ENCODE results near the gene SNX9.

Gene SNX9

GRCh38 chr6:157989541-157990289 is 166.7 kb downstream of the SNX9 start (continued):
- TF ChIP-seq ZNF335 (tag by site-specific recombination; conservative IDR thresholded peaks at IDR 0.05) (0 out of 2 replicates have a peak, but pooled peaks have one; percentile 11), ZNF510 (tag by site-specific recombination; IDR thresholded peaks at IDR 0.05; ENCODE audit: insufficient replicate concordance) (no peak), GLIS2 (tag by site-specific recombination; IDR thresholded peaks at IDR 0.05) (peak; percentile 95), ZFHX2 (tag by site-specific recombination; conservative IDR thresholded peaks at IDR 0.05) (peak; percentile 81), ZNF561 (tag by site-specific recombination; IDR thresholded peaks at IDR 0.05; ENCODE audit: borderline replicate concordance) (no peak), IKZF3 (tag by site-specific recombination; IDR thresholded peaks at IDR 0.05) (0 out of 2 replicates have a peak, but pooled peaks have one; percentile 10), REPIN1 (tag by site-specific recombination; IDR thresholded peaks at IDR 0.05; ENCODE audit: low read depth) (no peak), ZNF530 (tag by site-specific recombination; IDR thresholded peaks at IDR 0.05; ENCODE audit: low read depth) (no peak), ZNF629 (tag by site-specific recombination; IDR thresholded peaks at IDR 0.05) (0 out of 2 replicates have a peak, but pooled peaks have one; percentile 10), EGR2 (tag by site-specific recombination; IDR thresholded peaks at IDR 0.05; ENCODE audit: low read depth) (peak; percentile 76), ZNF121 (tag by site-specific recombination; IDR thresholded peaks at IDR 0.05) (peak; percentile 82)

DNA sequence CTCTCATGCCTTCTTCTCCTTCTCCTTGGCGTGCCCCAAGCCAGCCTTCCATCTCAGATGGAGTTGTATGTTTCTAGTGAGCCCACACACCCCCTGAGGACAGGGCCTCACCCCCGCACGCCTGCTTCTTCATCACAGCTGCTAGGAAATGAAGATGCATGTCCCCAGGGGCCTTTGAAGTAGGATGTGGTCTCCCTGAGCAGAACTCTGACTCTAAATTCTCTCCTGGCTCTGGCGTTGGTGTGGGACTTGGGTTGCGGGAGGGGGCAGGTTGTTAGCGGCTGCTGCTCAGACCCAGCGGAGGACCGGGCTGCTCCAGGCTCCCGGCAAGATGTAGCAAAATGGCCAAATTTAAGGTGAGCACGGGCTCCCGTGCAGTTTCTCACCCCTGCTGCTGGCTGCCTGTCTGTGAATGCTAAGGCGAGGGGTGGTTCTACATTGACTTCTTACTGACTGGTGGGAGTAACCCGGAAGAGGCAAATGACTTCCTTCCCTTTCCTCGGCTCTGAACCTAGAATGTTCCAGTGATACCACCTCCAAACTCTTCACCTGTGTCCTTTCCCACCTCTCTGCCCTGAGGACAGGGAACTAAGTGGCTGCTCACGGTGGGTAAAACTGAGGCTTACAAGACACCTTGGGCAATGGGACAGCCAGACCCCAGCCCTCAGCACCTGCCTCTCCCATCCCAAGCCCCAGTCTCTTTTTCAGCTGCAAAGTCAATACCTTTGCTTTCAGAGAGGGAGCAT is 167.4 kb downstream of the SNX9 start:
- TF ChIP-seq ZNF596 (tag by site-specific recombination; IDR thresholded peaks at IDR 0.05) (no peak), ZNF623 (tag by site-specific recombination; IDR thresholded peaks at IDR 0.05) (no peak), ZNF530 (tag by site-specific recombination; IDR thresholded peaks at IDR 0.05; ENCODE audit: low read depth) (no peak), ZNF529 (tag by site-specific recombination; IDR thresholded peaks at IDR 0.05; ENCODE audit: insufficient replicate concordance) (no peak), ZNF302 (tag by site-specific recombination; IDR thresholded peaks at IDR 0.05; ENCODE audit: low read depth) (no peak), ZFHX2 (tag by site-specific recombination; conservative IDR thresholded peaks at IDR 0.05) (peak; percentile 94), ZNF580 (tag by site-specific recombination; IDR thresholded peaks at IDR 0.05) (no peak), EGR2 (tag by site-specific recombination; IDR thresholded peaks at IDR 0.05; ENCODE audit: low read depth) (peak; percentile 95), ZFP41 (tag by site-specific recombination; IDR thresholded peaks at IDR 0.05; ENCODE audit: borderline replicate concordance) (no peak), ZNF19 (tag by site-specific recombination; IDR thresholded peaks at IDR 0.05; ENCODE audit: low read depth) (no peak), MYNN (tag by site-specific recombination; IDR thresholded peaks at IDR 0.05; ENCODE audit: borderline replicate concordance) (no peak)
- TF ChIP-seq, protein P1, sequence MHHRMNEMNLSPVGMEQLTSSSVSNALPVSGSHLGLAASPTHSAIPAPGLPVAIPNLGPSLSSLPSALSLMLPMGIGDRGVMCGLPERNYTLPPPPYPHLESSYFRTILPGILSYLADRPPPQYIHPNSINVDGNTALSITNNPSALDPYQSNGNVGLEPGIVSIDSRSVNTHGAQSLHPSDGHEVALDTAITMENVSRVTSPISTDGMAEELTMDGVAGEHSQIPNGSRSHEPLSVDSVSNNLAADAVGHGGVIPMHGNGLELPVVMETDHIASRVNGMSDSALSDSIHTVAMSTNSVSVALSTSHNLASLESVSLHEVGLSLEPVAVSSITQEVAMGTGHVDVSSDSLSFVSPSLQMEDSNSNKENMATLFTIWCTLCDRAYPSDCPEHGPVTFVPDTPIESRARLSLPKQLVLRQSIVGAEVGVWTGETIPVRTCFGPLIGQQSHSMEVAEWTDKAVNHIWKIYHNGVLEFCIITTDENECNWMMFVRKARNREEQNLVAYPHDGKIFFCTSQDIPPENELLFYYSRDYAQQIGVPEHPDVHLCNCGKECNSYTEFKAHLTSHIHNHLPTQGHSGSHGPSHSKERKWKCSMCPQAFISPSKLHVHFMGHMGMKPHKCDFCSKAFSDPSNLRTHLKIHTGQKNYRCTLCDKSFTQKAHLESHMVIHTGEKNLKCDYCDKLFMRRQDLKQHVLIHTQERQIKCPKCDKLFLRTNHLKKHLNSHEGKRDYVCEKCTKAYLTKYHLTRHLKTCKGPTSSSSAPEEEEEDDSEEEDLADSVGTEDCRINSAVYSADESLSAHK (tag by site-specific recombination; IDR thresholded peaks at IDR 0.05): peak; percentile 94
- H3K4me3 ChIP-seq (ENCODE audit: low read depth, low read length): no peak overlapping the region
- peak overlapping the region; percentile 42; the same call in 1 of the 2 replicates for H3K27ac ChIP-seq (ENCODE audit: extremely low read depth, low read depth, low read length)

More for the DNA sequence above, 167.4 kb downstream of the SNX9 start:
- H3K4me1 ChIP-seq (ENCODE audit: control insufficient read depth, insufficient read depth, low read length): peaks cover 19% of the 10 kb centered on the region
- no peaks in the 10 kb centered on the region for H3K36me3 ChIP-seq (ENCODE audit: control insufficient read depth in 2 of 2, insufficient read depth in 1 of 2, low read length in 2 of 2)
- CTCF ChIA-PET: interaction anchor here (0.6 to 1.9 kb wide), 4 partner anchors 16 to 40 kb away, joined by 3 to 8 read pairs (median 4); no protein-coding TSS in a partner anchor
- H3K9me3 ChIP-seq (ENCODE audit: control insufficient read depth, insufficient read depth, low read depth, low read length): no peaks in the 10 kb centered on the region
- POLR2A ChIA-PET: interaction anchor here (0.7 to 3.1 kb wide), 7 partner anchors 9 to 82 kb away, joined by 3 to 9 read pairs (median 5); no protein-coding TSS in a partner anchor

Data from HEK293 (cell line).